Skeletal muscle satellite cell (primary cell): ENCODE results near the gene PTGES3L.
A peak's percentile ranks its signal among the peaks of the same experiment; 100 is the strongest.

Experiments used
- H3K27me3 ChIP-seq: 2 replicates; pipeline ENCODE4 v1.7.0; 2013; ENCODE audit warnings: low read length; ENCODE audit not compliant: control insufficient read depth, insufficient read depth
- H3K36me3 ChIP-seq: 2 replicates; pipeline ENCODE4 v1.7.0; 2013; ENCODE audit warnings: mild to moderate bottlenecking, control low read depth, low read length; ENCODE audit not compliant: insufficient read depth
- H3K4me1 ChIP-seq: 2 replicates; pipeline ENCODE4 v1.7.0; 2013; ENCODE audit warnings: low read length; ENCODE audit not compliant: control insufficient read depth, insufficient read depth
- H3K4me2 ChIP-seq: 2 replicates; pipeline ENCODE4 v1.7.0; 2013; ENCODE audit warnings: mild to moderate bottlenecking, low read length
- H3K4me3 ChIP-seq: 2 replicates; pipeline ENCODE4 v1.7.0; 2013; ENCODE audit warnings: low read length
- H3K9ac ChIP-seq: 2 replicates; pipeline ENCODE4 v1.7.0; 2013; ENCODE audit warnings: mild to moderate bottlenecking, low read depth, low read length, moderate library complexity
- H3K9me3 ChIP-seq: replicated peaks from 2 replicates; pipeline ENCODE4 v1.7.0; 2013; ENCODE audit warnings: mild to moderate bottlenecking, control low read depth, low read length

Gene PTGES3L

GRCh38 chr17:42967925-42968324 lies 12.0 kb downstream of the PTGES3L start:
- Histone ChIP-seq H3K4me3 (no peak overlapping the region), H3K27me3 (no peaks in the 10 kb centered on the region), H3K4me1 (peaks cover 5% of the 10 kb centered on the region), H3K9ac (no peak overlapping the region), H3K36me3 (no peaks in the 10 kb centered on the region), H3K9me3 (no peaks in the 10 kb centered on the region), H3K4me2 (no peak overlapping the region)

- peak within 1 kb of the TSS; percentile 87 for H3K4me2 ChIP-seq
- H3K27me3 ChIP-seq = no peaks in the 10 kb centered on the region
- peak within 1 kb of the TSS; percentile 86 for H3K9ac ChIP-seq
- H3K4me1 ChIP-seq = peaks cover 5% of the 10 kb centered on the region
- H3K4me3 ChIP-seq = peak within 1 kb of the TSS; percentile 77
- H3K9me3 ChIP-seq = no peaks in the 10 kb centered on the region
- peaks cover 17% of the 10 kb centered on the region for H3K36me3 ChIP-seq
These were observed 15.5 kb downstream of the PTGES3L start, which contains the start of gene AARSD1 for GRCh38 chr17:42964161-42964932. Gene AARSD1, minus strand, starts transcription at chr17:42964454. Its CDS starts 14 bp downstream, at chr17:42964440.

- H3K36me3 ChIP-seq = peaks cover 58% of the 10 kb centered on the region
- no peak overlapping the region for H3K4me3 ChIP-seq
- no peak overlapping the region for H3K9ac ChIP-seq
- no peak overlapping the region for H3K4me2 ChIP-seq
- no peaks in the 10 kb centered on the region for H3K27me3 ChIP-seq
- no peaks in the 10 kb centered on the region for H3K9me3 ChIP-seq
- no peaks in the 10 kb centered on the region for H3K4me1 ChIP-seq
These were observed 26.2 kb downstream of the PTGES3L start for GRCh38 chr17:42953669-42954068.

GRCh38 chr17:42950044-42950783 lies 29.7 kb downstream of the PTGES3L start:
- H3K4me2 ChIP-seq = no peak overlapping the region
- peaks cover 41% of the 10 kb centered on the region for H3K36me3 ChIP-seq
- no peaks in the 10 kb centered on the region for H3K27me3 ChIP-seq
- no peak overlapping the region for H3K9ac ChIP-seq
- no peaks in the 10 kb centered on the region for H3K9me3 ChIP-seq
- no peaks in the 10 kb centered on the region for H3K4me1 ChIP-seq
- H3K4me3 ChIP-seq = no peak overlapping the region

GRCh38 chr17:42946812-42947211 lies 33.1 kb downstream of the PTGES3L start:
- Histone ChIP-seq H3K9ac (no peak overlapping the region), H3K27me3 (no peaks in the 10 kb centered on the region), H3K36me3 (peaks cover 18% of the 10 kb centered on the region), H3K4me3 (no peak overlapping the region), H3K9me3 (no peaks in the 10 kb centered on the region), H3K4me2 (no peak overlapping the region), H3K4me1 (no peaks in the 10 kb centered on the region)

GRCh38 chr17:42944211-42944610 lies 35.7 kb downstream of the PTGES3L start:
- H3K4me1 ChIP-seq = no peaks in the 10 kb centered on the region
- H3K36me3 ChIP-seq = peaks cover 3% of the 10 kb centered on the region
- no peaks in the 10 kb centered on the region for H3K9me3 ChIP-seq
- H3K9ac ChIP-seq = no peak overlapping the region
- no peak overlapping the region for H3K4me3 ChIP-seq
- no peak overlapping the region for H3K4me2 ChIP-seq
- peaks cover 9% of the 10 kb centered on the region for H3K27me3 ChIP-seq

GRCh38 chr17:42937712-42938596 lies 41.9 kb downstream of the PTGES3L start:
- H3K9me3 ChIP-seq = no peaks in the 10 kb centered on the region
- no peak overlapping the region for H3K4me2 ChIP-seq
- no peak overlapping the region for H3K9ac ChIP-seq
- no peaks in the 10 kb centered on the region for H3K36me3 ChIP-seq
- H3K4me3 ChIP-seq = no peak overlapping the region
- H3K4me1 ChIP-seq = no peaks in the 10 kb centered on the region
- peaks cover 22% of the 10 kb centered on the region for H3K27me3 ChIP-seq

GRCh38 chr17:42929497-42929844 lies 50.4 kb downstream of the PTGES3L start:
- no peaks in the 10 kb centered on the region for H3K9me3 ChIP-seq
- H3K4me3 ChIP-seq = no peak overlapping the region

GRCh38 chr17:42928714-42929496 lies 51.0 kb downstream of the PTGES3L start:
- H3K4me1 ChIP-seq = peaks cover 8% of the 10 kb centered on the region
- no peak overlapping the region for H3K9ac ChIP-seq
- H3K4me3 ChIP-seq = no peak overlapping the region
- H3K36me3 ChIP-seq = no peaks in the 10 kb centered on the region
- no peaks in the 10 kb centered on the region for H3K9me3 ChIP-seq
- H3K27me3 ChIP-seq = peaks cover 11% of the 10 kb centered on the region
- peak overlapping the region; percentile 6 for H3K4me2 ChIP-seq

More at GRCh38 chr17:42929497-42929844, 50.4 kb downstream of the PTGES3L start:
- peaks cover 8% of the 10 kb centered on the region for H3K4me1 ChIP-seq
- peaks cover 14% of the 10 kb centered on the region for H3K27me3 ChIP-seq
- H3K36me3 ChIP-seq = no peaks in the 10 kb centered on the region
- no peak overlapping the region for H3K9ac ChIP-seq
- H3K4me2 ChIP-seq = no peak overlapping the region

GRCh38 chr17:42924891-42925290 lies 55.0 kb downstream of the PTGES3L start:
- Histone ChIP-seq H3K4me2 (no peak overlapping the region), H3K4me3 (no peak overlapping the region), H3K36me3 (no peaks in the 10 kb centered on the region), H3K9ac (no peak overlapping the region), H3K9me3 (no peaks in the 10 kb centered on the region), H3K4me1 (peaks cover 8% of the 10 kb centered on the region), H3K27me3 (peaks cover 29% of the 10 kb centered on the region)
